AG04449 (cell line): ENCODE results near the gene B4GALNT3.

Experiments used
- CTCF ChIA-PET: fragments of 350-600 bp; formaldehyde crosslinking; extraction: SDS; loops from one replicate; lab custom pipeline; 2021; ENCODE audit warnings: antibody characterized with exemption; lab: Yijun Ruan, JAX
- POLR2A ChIA-PET: fragments of 400-600, 350-600 bp; formaldehyde crosslinking; extraction: SDS; loops from one replicate; lab custom pipeline; 2020; ENCODE audit warnings: antibody characterized with exemption, inconsistent platforms; lab: Yijun Ruan, JAX
- DNase-seq: peaks from one replicate; pipeline ENCODE4 v3.0.0-alpha.2; 2010; ENCODE audit warnings: low read depth, low spot score
- H3K4me3 ChIP-seq: 2 replicates; pipeline ENCODE4 v1.5.1; 2011; ENCODE audit warnings: low read depth, mild to moderate bottlenecking, control low read depth, low read length
- CTCF ChIP-seq: IDR thresholded peaks from one replicate; pipeline ENCODE4 v1.5.1; 2011; ENCODE audit warnings: mild to moderate bottlenecking, moderate library complexity, low read length, control low read depth, inconsistent platforms; ENCODE audit not compliant: insufficient read depth; ENCODE audit errors: missing control alignments

The B4GALNT3 gene

GRCh38 chr12:565589-566105 is 105.9 kb downstream of the B4GALNT3 start:
- POLR2A ChIA-PET, result no interaction called here
- no peak for DNase-seq
- TF ChIP-seq CTCF, result no peak
- CTCF ChIA-PET, result interaction anchor here (1.4 to 16.1 kb wide), 7 partner anchors 9 to 250 kb away, joined by 4 to 290 read pairs (median 13); partner anchors contain the start of gene WNK1
- no peak overlapping the region for H3K4me3 ChIP-seq

- ChIA-PET CTCF (interaction anchor here (0.9 to 16.1 kb wide), 9 partner anchors 9 to 284 kb away, joined by 3 to 290 read pairs (median 14); partner anchors contain the start of gene WNK1), POLR2A (no interaction called here)
- DNase-seq, result no peak
- TF ChIP-seq CTCF, result no peak
- H3K4me3 ChIP-seq, result no peak overlapping the region
Measured at GRCh38 chr12:568486-568885, 108.7 kb downstream of the B4GALNT3 start.

GRCh38 chr12:569091-569676 is 109.4 kb downstream of the B4GALNT3 start:
- POLR2A ChIA-PET, result interaction anchor here (0.6 kb wide), 1 partner anchor 183 kb away, joined by 3 read pairs; the partner anchor contains the start of gene WNK1
- CTCF ChIA-PET, result interaction anchor here (0.8 to 16.1 kb wide), 28 partner anchors 10 to 535 kb away, joined by 3 to 290 read pairs (median 6); partner anchors contain the start of genes RAD52 and WNK1
- no peak for TF ChIP-seq CTCF
- no peak overlapping the region for H3K4me3 ChIP-seq
- DNase-seq, result no peak

GRCh38 chr12:569803-570434 is 110.2 kb downstream of the B4GALNT3 start:
- DNase-seq, result no peak
- peak; percentile 99 for TF ChIP-seq CTCF
- ChIA-PET POLR2A (interaction anchor here (1.6 kb wide), 1 partner anchor 182 kb away, joined by 11 read pairs; the partner anchor contains the start of gene WNK1), CTCF (interaction anchor here (0.7 to 16.1 kb wide), 47 partner anchors 9 to 1063 kb away, joined by 3 to 290 read pairs (median 4); partner anchors contain the start of genes RAD52 and WNK1)
- peak overlapping the region; percentile 63 for H3K4me3 ChIP-seq

GRCh38 chr12:570435-570920 is 110.7 kb downstream of the B4GALNT3 start:
- CTCF ChIA-PET, result interaction anchor here (0.7 to 16.1 kb wide), 42 partner anchors 8 to 1062 kb away, joined by 3 to 290 read pairs (median 4); partner anchors contain the start of genes RAD52 and WNK1
- POLR2A ChIA-PET, result interaction anchor here (1.6 kb wide), 1 partner anchor 182 kb away, joined by 11 read pairs; the partner anchor contains the start of gene WNK1
- no peak for TF ChIP-seq CTCF
- DNase-seq, result no peak
- peak overlapping the region; percentile 63 for H3K4me3 ChIP-seq
